ENCODE data around the gene CMTM7.

GRCh38 chr3:32367442-32367841 lies 24.2 kb upstream of the CMTM7 start:
- TF ChIP-seq, protein P1, sequence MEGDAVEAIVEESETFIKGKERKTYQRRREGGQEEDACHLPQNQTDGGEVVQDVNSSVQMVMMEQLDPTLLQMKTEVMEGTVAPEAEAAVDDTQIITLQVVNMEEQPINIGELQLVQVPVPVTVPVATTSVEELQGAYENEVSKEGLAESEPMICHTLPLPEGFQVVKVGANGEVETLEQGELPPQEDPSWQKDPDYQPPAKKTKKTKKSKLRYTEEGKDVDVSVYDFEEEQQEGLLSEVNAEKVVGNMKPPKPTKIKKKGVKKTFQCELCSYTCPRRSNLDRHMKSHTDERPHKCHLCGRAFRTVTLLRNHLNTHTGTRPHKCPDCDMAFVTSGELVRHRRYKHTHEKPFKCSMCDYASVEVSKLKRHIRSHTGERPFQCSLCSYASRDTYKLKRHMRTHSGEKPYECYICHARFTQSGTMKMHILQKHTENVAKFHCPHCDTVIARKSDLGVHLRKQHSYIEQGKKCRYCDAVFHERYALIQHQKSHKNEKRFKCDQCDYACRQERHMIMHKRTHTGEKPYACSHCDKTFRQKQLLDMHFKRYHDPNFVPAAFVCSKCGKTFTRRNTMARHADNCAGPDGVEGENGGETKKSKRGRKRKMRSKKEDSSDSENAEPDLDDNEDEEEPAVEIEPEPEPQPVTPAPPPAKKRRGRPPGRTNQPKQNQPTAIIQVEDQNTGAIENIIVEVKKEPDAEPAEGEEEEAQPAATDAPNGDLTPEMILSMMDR (IDR thresholded peaks at IDR 0.05), result no peak
- no peak for TF ChIP-seq POLR2A (IDR thresholded peaks at IDR 0.05)
